NCI-H2227 (cell line): ENCODE data around the gene BTBD17.
"Not testable (repeated sequence)": the region's sequence is repeated elsewhere in the genome, so short reads cannot be mapped to it uniquely, and the experiment has no call there.

Experiments used
- DNase-seq: peaks from one replicate; lab custom pipeline; 2025; ENCODE audit not compliant: unreplicated experiment; lab: John Stamatoyannopoulos, UW

BTBD17 gene, protein sequence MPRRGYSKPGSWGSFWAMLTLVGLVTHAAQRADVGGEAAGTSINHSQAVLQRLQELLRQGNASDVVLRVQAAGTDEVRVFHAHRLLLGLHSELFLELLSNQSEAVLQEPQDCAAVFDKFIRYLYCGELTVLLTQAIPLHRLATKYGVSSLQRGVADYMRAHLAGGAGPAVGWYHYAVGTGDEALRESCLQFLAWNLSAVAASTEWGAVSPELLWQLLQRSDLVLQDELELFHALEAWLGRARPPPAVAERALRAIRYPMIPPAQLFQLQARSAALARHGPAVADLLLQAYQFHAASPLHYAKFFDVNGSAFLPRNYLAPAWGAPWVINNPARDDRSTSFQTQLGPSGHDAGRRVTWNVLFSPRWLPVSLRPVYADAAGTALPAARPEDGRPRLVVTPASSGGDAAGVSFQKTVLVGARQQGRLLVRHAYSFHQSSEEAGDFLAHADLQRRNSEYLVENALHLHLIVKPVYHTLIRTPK

GRCh38 chr17:74361230-74362068, at the start of gene BTBD17:
Gene BTBD17 (minus strand): TSS chr17:74361868. CDS start chr17:74361819, 49 bp downstream.
- DNase-seq: peak; percentile 89

- DNase-seq: no peak
Measured at GRCh38 chr17:74410001-74410443, 48.4 kb upstream of the BTBD17 start.

DNA sequence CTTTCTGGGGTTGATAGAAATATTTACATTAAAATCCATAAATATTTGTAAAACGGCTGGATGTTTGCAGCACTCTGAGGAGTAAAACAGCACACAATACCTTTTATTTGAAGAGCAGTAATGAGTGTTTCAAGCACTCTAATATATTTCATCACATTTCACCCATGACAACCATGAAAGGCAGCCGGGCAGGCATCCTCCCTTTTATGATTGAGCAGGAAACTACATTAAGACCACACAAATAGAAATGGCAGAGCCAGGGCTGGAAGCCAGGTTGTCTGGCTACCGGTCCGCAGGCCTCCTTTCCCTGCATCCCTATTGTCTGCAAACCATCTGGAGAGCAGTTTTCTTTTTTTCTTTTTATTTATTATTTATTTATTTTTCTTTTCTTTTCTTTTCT, 47.1 kb upstream of the BTBD17 start:
- no peak for DNase-seq

DNA sequence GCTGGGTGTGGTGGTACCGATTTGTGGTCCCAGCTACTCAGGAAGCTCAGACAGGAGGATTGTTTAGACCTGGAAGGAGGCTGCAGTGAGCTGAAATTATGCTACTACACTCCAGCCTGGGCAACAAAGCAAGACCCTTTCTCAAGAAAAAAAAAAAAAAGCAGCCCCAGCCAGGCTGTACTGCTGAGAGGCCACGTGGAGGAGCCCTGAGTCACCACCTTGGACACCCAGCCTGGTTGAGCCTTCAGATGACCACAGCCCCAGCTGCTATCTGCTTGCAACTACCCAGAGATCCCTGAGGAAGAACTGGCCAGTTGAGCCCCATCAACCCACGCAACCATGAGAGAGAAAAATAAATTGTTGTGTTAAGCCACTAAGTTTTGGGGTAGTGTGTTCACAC, 46.6 kb upstream of the BTBD17 start:
- no peak for DNase-seq

DNA sequence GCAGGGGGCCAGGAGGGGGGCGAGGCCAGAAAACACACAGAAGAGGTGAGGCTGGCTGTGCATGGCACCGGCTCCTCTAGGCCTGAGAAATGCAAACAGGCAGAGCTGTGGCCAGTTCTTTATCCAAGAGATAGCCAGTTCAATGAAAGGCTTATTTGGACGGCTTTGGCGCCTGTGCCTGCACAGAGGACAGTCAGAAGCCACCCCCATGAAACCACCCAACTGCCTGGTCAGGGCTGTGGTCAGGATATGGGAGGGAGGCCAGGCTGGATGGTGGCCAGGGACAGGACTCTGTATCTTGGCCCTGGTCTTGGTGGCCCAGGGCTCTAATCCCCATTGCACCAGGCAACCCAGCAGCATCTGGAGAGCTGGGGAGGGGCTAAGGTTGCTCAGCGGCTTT, 45.7 kb upstream of the BTBD17 start:
- DNase-seq: no peak

DNA sequence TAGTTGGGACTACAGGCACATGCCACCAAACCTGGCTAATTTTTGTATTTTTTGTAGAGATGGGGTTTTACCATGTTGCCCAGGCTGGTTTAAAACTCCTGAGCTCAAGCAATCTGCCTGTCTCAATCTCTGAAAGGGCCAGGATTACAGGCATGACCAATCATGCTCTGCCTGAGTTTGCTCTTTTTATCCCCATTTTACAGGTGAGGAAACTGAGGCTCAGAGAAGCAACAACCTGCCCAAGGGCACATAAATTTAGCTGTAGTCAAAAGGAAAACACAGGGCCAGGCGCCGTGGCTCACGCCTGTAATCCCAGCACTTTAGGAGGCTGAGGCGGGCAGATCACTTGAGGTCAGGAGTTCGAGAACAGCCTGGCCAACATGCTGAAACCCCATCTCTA, 43.6 kb upstream of the BTBD17 start:
- DNase-seq: not testable (repeated sequence)

DNA sequence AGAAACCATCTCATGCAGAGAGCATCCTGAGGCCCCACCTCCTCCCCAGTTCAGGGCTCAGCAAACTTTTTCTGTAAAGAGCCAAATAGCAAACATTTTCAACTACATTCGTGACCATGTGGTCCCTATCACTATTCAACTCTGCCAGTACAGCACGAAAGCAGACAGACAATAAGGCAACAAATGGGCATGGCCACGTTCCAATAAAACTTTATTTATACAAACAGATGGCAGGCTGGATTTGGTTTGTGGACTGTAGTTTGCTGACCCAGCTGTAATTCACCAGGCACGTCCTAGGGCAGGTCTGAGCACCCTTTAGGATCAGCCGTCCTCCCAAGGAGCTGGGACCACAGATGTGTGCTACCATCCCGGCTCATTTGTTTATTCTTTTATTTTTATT, 43.1 kb upstream of the BTBD17 start:
- DNase-seq: no peak

DNA sequence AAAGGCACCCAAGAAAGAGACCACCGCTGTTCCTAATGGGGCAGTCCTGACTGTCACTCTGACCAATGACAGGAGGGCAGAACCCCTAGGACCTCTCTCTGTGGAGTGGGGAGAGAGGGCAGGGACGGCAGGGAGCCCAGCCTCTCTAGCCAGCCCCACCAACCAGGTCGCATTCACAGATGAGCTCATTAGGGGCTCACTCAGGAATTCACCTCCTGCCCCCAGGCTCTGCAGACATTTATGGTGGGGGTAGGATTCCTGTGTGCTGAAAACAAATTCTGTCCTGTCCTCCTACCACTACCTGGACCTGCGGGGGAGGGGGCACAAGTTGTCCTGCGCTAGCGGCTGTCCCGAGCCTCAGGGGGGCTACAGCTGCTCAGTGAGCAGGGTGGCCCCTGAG, 42.5 kb upstream of the BTBD17 start:
- no peak for DNase-seq

GRCh38 chr17:74403512-74404137, 42.0 kb upstream of the BTBD17 start:
- no peak for DNase-seq

DNA sequence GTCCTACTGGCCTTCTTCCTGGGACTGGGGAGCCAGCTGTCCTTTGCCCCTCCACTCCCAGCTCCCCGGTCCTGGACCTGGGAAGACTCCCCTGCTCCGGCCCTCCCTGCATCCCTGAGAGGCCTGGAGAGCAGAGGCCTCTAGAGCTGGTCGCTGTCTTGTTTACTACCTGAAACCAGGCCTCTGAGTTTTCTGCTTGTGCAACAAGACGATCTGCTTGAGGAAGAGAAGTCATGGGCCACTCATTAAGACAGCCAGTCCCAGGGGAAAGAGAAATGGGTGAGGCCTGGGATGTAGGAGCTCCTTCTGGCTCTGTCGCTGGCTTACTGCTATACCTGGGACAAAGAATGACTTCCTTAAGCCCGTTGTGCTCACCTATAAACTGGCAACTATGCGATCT, 40.4 kb upstream of the BTBD17 start:
- no peak for DNase-seq

DNA sequence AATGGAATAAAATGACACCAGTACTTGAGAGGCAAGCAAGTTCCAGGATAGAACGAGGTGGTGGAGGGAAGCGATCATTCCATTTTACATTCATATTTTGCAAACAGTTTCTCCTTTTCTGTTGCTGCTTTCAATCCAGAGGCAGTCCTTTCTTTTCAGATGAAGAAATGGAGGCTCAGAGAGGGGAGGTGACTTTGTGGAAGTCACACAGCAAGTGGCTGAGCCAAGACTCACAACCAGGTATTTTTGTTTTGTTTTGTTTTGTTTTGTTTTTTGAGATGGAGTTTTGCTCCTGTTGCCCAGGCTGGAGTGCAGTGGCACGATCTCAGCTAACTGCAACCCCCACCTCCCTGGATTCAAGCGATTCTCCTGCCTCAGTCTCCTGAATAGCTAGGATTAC, 34.9 kb upstream of the BTBD17 start:
- no peak for DNase-seq

- no peak for DNase-seq
Measured at GRCh38 chr17:74394977-74395376, 33.3 kb upstream of the BTBD17 start.

DNA sequence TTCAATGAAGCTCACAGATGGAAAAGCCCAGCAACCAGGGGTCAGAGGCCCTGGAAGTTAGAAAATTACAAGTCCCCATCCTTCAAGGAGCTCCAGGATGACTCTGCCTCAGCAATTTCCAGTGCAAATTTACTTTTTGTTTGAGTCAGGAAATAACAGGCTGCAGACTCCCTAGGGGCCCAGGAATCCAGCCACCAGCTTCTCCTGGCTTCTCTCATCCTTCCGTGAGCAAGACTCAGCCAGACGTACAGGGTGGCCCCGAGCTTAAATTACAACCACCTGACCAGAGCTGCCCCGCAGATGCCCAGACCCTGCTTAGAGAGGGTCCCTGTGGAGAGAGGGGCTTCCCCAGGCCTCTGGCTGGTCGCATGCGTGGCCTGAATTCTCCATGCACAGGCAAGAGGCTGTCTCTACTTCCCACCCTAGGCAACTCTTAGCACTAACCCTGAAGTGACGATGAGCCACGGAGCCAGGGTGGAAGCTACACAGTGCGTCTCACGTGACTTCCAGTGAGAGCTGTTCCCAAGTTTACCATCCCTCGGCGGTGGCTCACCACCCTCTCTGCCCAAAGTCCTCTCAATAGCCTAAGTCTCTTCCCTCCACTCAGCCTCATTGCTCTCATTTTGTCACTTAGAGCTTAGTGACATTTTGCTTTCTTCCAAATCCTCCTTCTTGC, 32.7 kb upstream of the BTBD17 start:
- DNase-seq: no peak

- no peak for DNase-seq
Measured at GRCh38 chr17:74393346-74393942, 31.8 kb upstream of the BTBD17 start.

- no peak for DNase-seq
Measured at GRCh38 chr17:74392848-74393247, 31.2 kb upstream of the BTBD17 start.

- no peak for DNase-seq
Measured at GRCh38 chr17:74391771-74392170, 30.1 kb upstream of the BTBD17 start.

GRCh38 chr17:74390680-74391653, 29.3 kb upstream of the BTBD17 start:
- no peak for DNase-seq

DNA sequence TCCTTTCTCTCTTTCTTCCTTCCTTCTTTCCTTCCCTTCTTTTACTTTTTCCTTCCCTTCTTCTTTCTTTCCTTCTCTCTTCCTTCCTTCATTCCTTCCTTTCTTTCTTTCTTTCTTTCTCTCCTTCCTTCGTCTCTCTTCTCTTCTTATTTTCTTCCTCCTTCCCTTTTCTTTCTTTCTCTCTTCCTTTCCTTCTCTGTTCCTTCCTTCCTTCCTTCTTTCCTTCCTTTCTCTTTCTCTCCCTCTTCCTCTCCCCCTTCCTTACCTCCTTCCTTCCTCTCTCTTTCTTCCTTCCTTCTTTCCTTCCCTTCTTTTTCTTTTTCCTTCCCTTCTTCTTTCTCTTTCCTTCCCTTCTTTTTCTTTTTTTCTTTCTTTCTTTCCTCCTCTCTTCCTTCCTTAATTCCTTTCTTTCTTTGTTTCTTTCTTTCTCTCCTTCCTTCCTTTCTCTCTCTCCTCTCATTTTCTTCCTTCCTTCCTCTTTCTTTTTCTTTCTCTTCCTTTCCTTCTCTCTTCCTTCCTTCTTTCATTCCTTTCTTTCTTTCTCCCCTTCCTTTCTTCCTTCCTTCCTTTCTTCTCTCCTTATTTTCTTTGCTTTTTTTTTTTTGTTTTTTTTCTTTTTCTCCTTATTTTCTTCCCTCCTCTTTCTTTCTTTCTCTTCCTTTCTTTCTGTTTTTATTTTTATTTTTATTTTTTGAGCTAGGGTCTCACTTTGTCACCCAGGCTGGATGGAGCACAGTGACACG, 28.4 kb upstream of the BTBD17 start:
- no peak for DNase-seq
